ENCODE data around the gene FGD3.

The FGD3 gene

GRCh38 chr9:93081081-93081529 lies 133.8 kb downstream of the FGD3 start:
- DNase-seq: no peak

- DNase-seq: no peak
Observed at GRCh38 chr9:93081931-93082330, 134.6 kb downstream of the FGD3 start.

- peak; percentile 26 for DNase-seq
Observed at GRCh38 chr9:93082841-93083411, 135.6 kb downstream of the FGD3 start.

- DNase-seq: no peak
Observed at GRCh38 chr9:93083592-93084470, 136.5 kb downstream of the FGD3 start.

GRCh38 chr9:93084471-93084881 lies 137.2 kb downstream of the FGD3 start:
- DNase-seq: no peak

- no peak for DNase-seq
Observed at GRCh38 chr9:93085676-93086075, 138.4 kb downstream of the FGD3 start.

Data from hematopoietic multipotent progenitor cell treated with erythropoietin and hydrocortisone succinate and interleukin-3 and kit ligand, for 6 days (in vitro differentiated cells).